GM21529 (cell line): ENCODE results near the gene RPL7L1.

Source experiments
- ATAC-seq: cut with Tn5 transposase; IDR thresholded peaks from one replicate; pipeline ENCODE4 v1.9.1; 2021; ENCODE audit not compliant: unreplicated experiment

The RPL7L1 gene

DNA sequence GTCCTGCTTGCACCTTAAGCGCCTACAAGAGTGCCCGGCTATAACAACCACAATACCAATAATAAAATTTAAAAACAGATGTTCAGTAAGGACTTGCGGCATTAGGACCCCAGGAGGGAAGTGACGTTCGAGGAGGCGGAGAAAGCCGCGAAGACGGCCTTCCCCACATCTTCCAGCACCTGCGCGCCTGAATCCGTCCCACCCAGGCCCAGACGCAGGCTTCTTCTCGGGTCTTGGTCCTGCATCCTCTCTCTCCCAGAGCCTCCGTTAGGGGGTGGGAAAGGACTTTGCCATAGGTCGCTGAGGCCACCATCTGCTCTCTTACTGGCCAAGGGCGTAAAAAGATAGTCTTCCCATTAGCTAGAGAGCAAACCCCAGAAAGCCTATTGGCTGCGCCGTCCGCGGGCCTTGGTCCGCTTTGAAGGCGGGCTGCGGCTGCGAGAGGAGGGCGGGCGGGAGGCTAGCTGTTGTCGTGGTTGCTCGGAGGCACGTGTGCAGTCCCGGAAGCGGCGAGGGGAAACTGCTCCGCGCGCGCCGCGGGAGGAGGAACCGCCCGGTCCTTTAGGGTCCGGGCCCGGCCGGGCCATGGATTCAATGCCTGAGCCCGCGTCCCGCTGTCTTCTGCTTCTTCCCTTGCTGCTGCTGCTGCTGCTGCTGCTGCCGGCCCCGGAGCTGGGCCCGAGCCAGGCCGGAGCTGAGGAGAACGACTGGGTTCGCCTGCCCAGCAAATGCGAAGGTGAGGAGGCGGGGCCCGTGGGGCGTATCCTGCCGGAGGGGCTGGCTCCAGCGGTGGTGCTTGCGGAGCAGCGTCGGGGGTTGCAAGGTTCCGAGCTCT, 49.8 kb downstream of the RPL7L1 start, which contains the start of gene CNPY3:
CNPY3 (plus strand) TSS at position 495 of the 835 bp plus-strand sequence; CDS start at position 586, 91 bp downstream.
- peak; percentile 73 for ATAC-seq

DNA sequence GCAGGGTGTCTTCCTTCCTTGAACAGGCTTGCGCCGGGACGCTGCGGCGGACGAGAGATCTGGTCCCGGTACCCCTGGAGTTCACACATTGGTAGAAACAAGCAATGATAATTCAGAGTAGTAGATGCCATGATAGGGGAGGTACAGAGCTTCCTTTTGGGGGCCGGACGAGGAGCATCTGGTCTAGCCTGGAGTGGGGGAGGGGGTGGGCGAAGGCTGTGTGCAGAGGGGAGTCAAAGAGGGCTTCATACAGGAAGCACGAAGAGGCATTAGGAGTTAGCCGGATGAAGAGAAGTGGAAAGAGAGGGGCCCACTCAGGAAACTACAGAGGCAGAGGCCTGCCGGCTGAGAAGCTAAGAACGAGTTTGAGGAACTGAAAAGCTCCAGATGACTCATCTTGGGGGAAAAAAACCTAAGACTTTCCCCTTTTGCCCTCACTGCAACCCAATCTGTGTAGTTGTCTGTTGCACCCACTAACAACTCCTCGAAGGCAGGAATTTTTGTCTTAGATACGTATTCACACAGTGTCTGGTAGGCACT, 50.5 kb downstream of the RPL7L1 start:
- peak; percentile 54 for ATAC-seq

DNA sequence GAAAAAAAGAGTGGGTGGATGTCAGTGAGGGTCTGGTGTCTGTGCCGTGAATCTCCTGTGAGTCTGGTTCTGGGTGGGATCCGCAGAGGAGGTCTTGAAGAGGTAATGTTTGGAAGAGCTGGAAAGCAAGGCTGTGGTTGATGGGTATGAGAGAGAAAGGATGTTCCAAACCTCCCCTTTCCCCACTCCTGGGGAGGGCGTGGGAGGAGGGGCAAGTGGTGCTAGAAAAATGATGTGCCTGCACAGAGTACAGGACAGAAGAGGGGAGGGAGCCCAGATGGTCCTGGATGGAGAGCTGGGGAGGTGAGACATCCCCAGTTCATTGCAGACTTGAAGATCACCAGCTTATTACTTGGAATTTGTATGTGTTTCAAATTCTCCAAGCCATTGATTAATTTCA, 53.0 kb downstream of the RPL7L1 start:
- no peak for ATAC-seq

DNA sequence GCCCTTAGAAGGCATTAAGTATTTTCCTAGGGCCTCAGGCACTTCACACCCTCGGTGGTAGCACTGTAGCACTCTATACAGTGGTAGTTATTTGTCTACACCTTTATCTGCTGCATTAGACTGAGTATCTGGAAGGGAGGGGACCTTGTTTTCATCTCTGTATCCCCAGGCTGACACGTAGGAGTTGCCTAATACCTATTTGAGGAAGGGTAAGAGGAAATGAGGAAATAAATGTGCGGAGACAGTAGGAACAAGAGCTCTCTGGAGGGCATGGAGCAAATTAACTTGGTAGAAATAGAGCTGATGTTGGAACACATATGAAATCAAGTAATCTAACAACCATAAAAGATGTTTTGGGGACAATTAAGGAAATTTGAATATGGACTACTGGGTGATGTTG, 53.8 kb downstream of the RPL7L1 start:
- no peak for ATAC-seq

DNA sequence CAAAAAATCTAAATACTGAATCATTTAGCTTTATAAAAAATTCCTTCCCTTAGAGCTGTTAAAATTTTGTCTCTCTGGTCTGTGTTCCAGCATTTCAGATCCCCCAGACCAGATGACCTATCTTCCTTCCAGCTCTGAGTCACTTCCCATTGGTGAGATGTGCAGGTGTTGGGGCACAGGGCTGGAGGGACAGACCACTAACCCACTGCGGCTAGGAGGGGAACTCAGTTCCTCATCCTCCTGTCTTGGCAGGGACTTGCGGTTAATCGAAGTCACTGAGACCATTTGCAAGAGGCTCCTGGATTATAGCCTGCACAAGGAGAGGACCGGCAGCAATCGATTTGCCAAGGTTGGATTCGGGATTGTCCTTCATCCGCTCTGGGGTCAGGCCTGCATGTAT, 55.9 kb downstream of the RPL7L1 start:
- no peak for ATAC-seq

DNA sequence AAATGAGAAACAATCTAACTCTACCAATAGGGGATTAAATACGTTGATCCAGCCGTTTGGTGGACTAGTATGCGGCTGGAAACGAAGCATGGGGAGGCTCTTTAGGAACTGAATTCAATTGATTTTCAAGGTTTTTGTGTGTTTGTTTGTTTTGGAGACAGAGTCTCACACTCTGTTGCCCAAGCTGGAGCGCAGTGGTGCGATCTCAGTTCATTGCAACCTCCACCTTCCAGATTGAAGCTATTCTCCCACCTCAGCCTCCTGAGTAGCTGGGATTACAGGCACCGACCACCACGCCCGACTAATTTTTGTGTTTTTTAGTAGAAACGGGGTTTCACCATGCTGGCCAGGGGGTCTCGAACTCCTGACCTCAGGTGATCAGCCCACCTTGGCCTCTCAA, 57.0 kb downstream of the RPL7L1 start:
- no peak for ATAC-seq

DNA sequence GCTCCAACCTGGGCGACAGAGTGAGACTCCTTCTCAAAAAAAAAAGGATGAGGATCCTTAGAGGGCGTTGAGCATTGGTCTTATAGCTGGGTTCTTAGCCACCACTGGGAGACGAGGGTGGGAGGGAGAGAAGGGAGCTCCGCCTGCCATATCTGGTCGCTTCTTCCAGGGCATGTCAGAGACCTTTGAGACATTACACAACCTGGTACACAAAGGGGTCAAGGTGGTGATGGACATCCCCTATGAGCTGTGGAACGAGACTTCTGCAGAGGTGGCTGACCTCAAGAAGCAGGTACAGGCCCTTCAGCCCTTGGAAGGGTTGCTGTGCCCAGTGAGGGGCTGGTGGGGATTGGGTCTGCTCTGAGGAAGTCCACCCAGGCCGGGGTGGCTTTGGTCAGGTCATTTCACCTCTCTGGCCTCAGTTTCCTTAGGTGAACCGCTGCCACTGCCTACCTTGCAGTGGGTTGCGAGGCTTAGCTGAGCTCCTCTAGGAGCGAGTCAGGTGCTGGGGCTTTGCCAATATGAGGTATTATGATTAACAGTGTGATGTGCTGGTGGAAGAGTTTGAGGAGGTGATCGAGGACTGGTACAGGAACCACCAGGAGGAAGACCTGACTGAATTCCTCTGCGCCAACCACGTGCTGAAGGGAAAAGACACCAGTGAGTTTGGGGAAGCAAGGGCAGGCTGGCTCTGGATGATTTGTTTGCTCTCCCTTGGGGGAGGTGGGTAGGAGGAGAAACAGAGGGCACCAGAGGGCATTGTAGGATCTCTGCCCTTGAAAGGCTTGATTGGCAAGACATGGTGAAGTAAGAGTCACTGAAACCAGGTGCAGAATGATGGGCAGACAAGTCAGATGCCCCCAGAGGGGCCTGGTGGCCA, 58.4 kb downstream of the RPL7L1 start:
- no peak for ATAC-seq

DNA sequence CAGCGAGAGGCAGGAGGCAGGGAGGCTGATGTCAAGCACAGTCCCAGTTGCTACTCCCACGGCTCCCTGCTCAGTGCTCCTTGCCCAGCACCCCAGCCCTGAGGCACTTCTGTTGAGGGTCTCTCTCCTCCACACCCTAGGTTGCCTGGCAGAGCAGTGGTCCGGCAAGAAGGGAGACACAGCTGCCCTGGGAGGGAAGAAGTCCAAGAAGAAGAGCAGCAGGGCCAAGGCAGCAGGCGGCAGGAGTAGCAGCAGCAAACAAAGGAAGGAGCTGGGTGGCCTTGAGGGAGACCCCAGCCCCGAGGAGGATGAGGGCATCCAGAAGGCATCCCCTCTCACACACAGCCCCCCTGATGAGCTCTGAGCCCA, 59.0 kb downstream of the RPL7L1 start:
- no peak for ATAC-seq

DNA sequence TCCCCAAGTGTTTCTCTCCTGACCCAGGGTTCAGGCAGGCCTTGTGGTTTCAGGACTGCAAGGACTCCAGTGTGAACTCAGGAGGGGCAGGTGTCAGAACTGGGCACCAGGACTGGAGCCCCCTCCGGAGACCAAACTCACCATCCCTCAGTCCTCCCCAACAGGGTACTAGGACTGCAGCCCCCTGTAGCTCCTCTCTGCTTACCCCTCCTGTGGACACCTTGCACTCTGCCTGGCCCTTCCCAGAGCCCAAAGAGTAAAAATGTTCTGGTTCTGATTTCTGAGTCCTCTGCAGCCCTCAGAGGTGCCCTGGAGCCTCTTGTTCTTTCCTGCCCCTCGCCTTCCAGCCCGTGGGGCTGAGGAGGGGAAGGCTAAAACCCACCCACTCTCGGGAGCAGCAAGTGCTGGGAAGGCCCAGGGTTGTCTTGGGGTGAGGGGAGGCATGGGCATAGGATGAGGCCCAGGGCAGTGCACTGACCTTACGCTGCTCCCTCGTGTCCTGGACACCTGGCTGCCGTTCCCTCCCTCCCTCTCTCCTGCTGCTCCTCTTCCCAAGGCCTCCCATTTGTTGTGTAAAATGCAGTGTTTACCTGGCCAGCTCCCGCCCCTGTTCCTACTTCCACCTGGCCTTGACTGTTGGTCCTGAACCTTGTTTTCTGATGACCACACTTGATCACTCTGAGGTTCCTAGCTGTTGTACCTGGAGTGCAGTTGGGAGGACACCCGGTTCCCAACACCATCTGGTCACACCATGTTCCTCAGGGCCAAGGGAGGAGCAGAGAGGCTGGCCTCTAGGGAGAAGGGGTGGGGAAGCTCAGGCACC, 59.8 kb downstream of the RPL7L1 start:
- ATAC-seq: no peak
